PFSK-1 (cell line): ENCODE results near the gene KRABD2.

Experiments
- POLR2AphosphoS5 ChIP-seq: IDR thresholded peaks from 2 replicates; pipeline ENCODE4 v1.6.1; 2012; ENCODE audit warnings: low read depth, mild to moderate bottlenecking, control low read depth, low read length, moderate library complexity
- SIN3A ChIP-seq: IDR thresholded peaks from 2 replicates; pipeline ENCODE4 v1.6.1; 2012; ENCODE audit warnings: mild to moderate bottlenecking, low read length, moderate library complexity, borderline replicate concordance; ENCODE audit not compliant: insufficient read depth
- TAF1 ChIP-seq: IDR thresholded peaks from 2 replicates; pipeline ENCODE4 v1.6.1; 2012; ENCODE audit warnings: low read length, control low read depth, borderline replicate concordance; ENCODE audit not compliant: insufficient read depth
- TF ChIP-seq, protein P1 (sequence below), 2 experiments: IDR thresholded peaks; 2 replicates each; pipeline versions ENCODE4 v1.6.1 to v1.8.0; 2011 to 2012; ENCODE audit warnings: low read depth in 2 of 2, low read length in 2 of 2, control low read depth in 1 of 2, inconsistent platforms in 1 of 2, mild to moderate bottlenecking in 1 of 2, moderate library complexity in 1 of 2; ENCODE audit not compliant: insufficient read depth in 1 of 2

DNA sequence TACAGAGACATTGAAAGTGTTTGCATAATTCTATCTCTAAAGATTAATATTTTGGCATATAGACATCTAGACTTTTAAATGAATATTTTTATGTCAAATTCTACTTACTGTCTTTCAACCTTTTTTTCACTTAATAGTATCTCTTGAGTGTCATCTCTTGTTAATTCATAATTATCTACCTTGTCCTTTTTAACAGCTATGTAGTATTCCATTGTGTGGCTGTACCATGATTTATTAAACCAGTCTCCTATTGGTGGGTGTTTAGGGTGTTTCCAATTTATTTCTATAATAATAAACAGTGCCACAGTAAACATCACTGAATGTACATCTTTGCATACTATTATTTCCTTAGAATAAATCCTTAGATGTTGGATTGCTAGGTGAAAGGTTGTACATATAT is 37.4 kb upstream of the KRABD2 start:
- TF ChIP-seq POLR2AphosphoS5, result no peak
- TF ChIP-seq, protein P1, sequence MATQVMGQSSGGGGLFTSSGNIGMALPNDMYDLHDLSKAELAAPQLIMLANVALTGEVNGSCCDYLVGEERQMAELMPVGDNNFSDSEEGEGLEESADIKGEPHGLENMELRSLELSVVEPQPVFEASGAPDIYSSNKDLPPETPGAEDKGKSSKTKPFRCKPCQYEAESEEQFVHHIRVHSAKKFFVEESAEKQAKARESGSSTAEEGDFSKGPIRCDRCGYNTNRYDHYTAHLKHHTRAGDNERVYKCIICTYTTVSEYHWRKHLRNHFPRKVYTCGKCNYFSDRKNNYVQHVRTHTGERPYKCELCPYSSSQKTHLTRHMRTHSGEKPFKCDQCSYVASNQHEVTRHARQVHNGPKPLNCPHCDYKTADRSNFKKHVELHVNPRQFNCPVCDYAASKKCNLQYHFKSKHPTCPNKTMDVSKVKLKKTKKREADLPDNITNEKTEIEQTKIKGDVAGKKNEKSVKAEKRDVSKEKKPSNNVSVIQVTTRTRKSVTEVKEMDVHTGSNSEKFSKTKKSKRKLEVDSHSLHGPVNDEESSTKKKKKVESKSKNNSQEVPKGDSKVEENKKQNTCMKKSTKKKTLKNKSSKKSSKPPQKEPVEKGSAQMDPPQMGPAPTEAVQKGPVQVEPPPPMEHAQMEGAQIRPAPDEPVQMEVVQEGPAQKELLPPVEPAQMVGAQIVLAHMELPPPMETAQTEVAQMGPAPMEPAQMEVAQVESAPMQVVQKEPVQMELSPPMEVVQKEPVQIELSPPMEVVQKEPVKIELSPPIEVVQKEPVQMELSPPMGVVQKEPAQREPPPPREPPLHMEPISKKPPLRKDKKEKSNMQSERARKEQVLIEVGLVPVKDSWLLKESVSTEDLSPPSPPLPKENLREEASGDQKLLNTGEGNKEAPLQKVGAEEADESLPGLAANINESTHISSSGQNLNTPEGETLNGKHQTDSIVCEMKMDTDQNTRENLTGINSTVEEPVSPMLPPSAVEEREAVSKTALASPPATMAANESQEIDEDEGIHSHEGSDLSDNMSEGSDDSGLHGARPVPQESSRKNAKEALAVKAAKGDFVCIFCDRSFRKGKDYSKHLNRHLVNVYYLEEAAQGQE (IDR thresholded peaks at IDR 0.05; ENCODE audit: insufficient read depth in 1 of 2, low read depth in 2 of 2, low read length in 2 of 2), result no peak
- no peak for TF ChIP-seq SIN3A
- TF ChIP-seq TAF1, result no peak
